Measurements from ENCODE around the gene LRP1B.
"Not testable (repeated sequence)": the region's sequence is repeated elsewhere in the genome, so short reads cannot be mapped to it uniquely, and the experiment has no call there.

The LRP1B gene

DNA sequence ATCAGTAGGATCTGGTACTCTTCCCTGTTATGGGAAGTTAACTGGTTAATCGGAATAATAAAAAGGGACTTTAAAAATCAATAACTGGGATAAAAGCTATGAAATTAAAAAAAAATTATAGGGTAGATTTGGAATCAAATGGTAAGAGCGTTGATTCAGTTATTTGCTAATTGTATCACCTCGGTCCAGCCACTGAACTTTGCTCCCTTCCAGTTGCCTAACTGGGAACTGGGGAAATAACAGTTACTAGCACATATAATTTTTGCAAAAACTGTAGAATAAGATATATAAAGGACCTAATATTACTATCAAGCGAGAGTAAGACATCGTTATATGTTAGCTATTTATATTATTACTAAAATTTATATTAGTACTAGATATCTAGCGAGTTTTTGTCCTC, 302.1 kb downstream of the LRP1B start:
- no peak overlapping the region for H3K4me2 ChIP-seq
- no peaks in the 10 kb centered on the region for H3K79me2 ChIP-seq (ENCODE audit: insufficient read depth, low read depth)
- H3K27ac ChIP-seq = no peak overlapping the region
- no peaks in the 10 kb centered on the region for H3K4me1 ChIP-seq (ENCODE audit: low read depth, poor library complexity, severe bottlenecking)
- H3K4me3 ChIP-seq (IDR thresholded peaks at IDR 0.05; ENCODE audit: insufficient read depth, low read depth, low read length) = no peak overlapping the region
- TF ChIP-seq, protein P1, sequence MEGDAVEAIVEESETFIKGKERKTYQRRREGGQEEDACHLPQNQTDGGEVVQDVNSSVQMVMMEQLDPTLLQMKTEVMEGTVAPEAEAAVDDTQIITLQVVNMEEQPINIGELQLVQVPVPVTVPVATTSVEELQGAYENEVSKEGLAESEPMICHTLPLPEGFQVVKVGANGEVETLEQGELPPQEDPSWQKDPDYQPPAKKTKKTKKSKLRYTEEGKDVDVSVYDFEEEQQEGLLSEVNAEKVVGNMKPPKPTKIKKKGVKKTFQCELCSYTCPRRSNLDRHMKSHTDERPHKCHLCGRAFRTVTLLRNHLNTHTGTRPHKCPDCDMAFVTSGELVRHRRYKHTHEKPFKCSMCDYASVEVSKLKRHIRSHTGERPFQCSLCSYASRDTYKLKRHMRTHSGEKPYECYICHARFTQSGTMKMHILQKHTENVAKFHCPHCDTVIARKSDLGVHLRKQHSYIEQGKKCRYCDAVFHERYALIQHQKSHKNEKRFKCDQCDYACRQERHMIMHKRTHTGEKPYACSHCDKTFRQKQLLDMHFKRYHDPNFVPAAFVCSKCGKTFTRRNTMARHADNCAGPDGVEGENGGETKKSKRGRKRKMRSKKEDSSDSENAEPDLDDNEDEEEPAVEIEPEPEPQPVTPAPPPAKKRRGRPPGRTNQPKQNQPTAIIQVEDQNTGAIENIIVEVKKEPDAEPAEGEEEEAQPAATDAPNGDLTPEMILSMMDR (conservative IDR thresholded peaks at IDR 0.05; ENCODE audit: low read depth, low read length) = no peak
- H2AFZ ChIP-seq (ENCODE audit: low read depth) = no peak overlapping the region
- H3K36me3 ChIP-seq (ENCODE audit: insufficient read depth) = no peaks in the 10 kb centered on the region
- H4K20me1 ChIP-seq (ENCODE audit: insufficient read depth) = no peaks in the 10 kb centered on the region
- H3K9ac ChIP-seq = no peak overlapping the region
- H3K27me3 ChIP-seq (ENCODE audit: insufficient read depth, low read depth) = no peaks in the 10 kb centered on the region

DNA sequence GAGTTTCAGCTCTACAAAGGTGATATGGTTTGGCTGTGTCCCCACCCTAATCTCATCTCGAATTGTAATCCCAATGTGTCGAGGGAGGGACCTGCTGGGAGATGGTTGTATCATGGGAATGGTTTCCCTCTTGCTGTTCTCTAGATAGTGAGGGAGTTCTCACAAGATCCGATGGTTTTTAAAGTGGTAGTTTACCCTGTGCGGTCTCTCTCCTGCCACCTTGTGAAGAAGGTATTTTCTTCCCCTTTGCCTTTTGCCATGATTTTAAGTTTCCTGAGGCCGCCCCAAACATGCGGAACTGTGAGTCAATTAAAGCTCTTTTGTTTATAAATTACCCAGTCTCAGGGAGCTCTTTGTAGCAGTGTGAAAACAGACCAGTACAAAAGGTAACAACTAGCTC, 306.0 kb downstream of the LRP1B start:
- no peaks in the 10 kb centered on the region for H3K4me1 ChIP-seq (ENCODE audit: low read depth, poor library complexity, severe bottlenecking)
- no peak overlapping the region for H3K4me3 ChIP-seq (IDR thresholded peaks at IDR 0.05; ENCODE audit: insufficient read depth, low read depth, low read length)
- H3K4me2 ChIP-seq = no peak overlapping the region
- H3K79me2 ChIP-seq (ENCODE audit: insufficient read depth, low read depth) = no peaks in the 10 kb centered on the region
- H3K36me3 ChIP-seq (ENCODE audit: insufficient read depth) = no peaks in the 10 kb centered on the region
- H3K27ac ChIP-seq = no peak overlapping the region
- no peaks in the 10 kb centered on the region for H4K20me1 ChIP-seq (ENCODE audit: insufficient read depth)
- no peaks in the 10 kb centered on the region for H3K27me3 ChIP-seq (ENCODE audit: insufficient read depth, low read depth)
- TF ChIP-seq, protein P1 (conservative IDR thresholded peaks at IDR 0.05; ENCODE audit: low read depth, low read length) = no peak
- no peak overlapping the region for H2AFZ ChIP-seq (ENCODE audit: low read depth)
- H3K9ac ChIP-seq = no peak overlapping the region

DNA sequence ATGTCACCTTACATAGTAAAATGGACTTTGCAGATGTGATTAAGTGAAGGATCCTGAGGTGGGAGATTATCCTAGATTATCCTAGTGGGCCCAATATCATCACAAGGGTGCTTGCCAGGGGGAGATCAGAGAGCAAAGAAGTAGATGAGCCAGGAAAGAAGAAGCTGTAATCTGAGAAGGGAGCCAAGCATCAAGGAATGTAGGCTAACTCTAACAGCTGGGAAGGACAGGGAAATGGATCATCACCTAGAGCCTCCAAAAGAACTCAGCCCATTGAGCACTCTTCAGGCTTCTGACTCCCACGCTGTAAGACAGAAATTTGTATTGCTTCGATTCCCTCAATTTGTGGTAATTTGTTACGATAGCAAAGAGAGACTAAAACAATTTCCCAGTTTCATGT, 309.9 kb downstream of the LRP1B start:
- H3K9ac ChIP-seq = no peak overlapping the region
- H3K79me2 ChIP-seq (ENCODE audit: insufficient read depth, low read depth) = no peaks in the 10 kb centered on the region
- no peaks in the 10 kb centered on the region for H3K27me3 ChIP-seq (ENCODE audit: insufficient read depth, low read depth)
- TF ChIP-seq, protein P1 (conservative IDR thresholded peaks at IDR 0.05; ENCODE audit: low read depth, low read length) = no peak
- H3K36me3 ChIP-seq (ENCODE audit: insufficient read depth) = no peaks in the 10 kb centered on the region
- no peak overlapping the region for H3K4me3 ChIP-seq (IDR thresholded peaks at IDR 0.05; ENCODE audit: insufficient read depth, low read depth, low read length)
- no peaks in the 10 kb centered on the region for H4K20me1 ChIP-seq (ENCODE audit: insufficient read depth)
- no peak overlapping the region for H3K27ac ChIP-seq
- H3K4me2 ChIP-seq = no peak overlapping the region
- H3K4me1 ChIP-seq (ENCODE audit: low read depth, poor library complexity, severe bottlenecking) = no peaks in the 10 kb centered on the region
- H2AFZ ChIP-seq (ENCODE audit: low read depth) = no peak overlapping the region

DNA sequence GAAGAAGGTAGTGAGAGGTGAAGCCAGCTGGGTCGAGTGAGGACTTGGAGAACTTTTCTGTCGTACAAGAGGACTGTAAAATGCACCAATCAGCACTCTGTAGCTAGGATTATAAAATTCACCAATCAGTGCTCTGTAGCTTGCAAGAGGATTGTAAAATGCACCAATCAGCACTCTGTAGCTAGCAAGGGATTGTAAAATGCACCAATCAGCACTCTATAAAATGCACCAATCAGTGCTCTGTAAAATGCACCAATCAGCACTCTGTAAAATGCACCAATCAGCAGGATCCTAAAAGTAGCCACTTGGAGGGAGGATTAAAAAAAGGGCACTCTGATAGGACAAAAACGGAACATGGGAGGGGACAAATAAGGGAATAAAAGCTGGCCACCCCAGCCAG, 315.5 kb downstream of the LRP1B start:
- H2AFZ ChIP-seq (ENCODE audit: low read depth); H3K27me3 ChIP-seq (ENCODE audit: insufficient read depth, low read depth); H4K20me1 ChIP-seq (ENCODE audit: insufficient read depth); H3K36me3 ChIP-seq (ENCODE audit: insufficient read depth); H3K4me3 ChIP-seq (IDR thresholded peaks at IDR 0.05; ENCODE audit: insufficient read depth, low read depth, low read length); H3K79me2 ChIP-seq (ENCODE audit: insufficient read depth, low read depth); H3K4me1 ChIP-seq (ENCODE audit: low read depth, poor library complexity, severe bottlenecking); H3K9ac ChIP-seq; H3K4me2 ChIP-seq; H3K27ac ChIP-seq: not testable (repeated sequence)

DNA sequence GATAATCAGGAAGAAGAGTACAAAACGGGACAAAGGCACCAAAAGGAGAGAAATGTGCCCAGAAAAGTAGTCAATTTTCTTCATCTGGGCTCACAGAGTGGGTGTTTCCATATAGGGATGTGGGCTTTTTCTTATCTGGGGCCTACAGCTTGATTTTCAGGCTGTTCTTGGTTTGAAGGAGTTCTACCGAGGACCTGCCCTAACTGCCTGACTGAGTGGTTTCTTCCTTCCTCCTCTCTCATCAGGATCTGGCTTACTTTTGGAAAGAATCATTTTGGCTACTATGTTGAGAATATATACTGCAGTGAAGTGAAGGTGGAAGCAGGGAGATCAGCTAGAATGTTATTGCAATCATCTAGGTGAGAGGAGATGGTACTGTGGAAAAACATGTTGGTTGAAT, 316.7 kb downstream of the LRP1B start:
- Histone ChIP-seq H3K27ac (no peak overlapping the region), H3K27me3 (ENCODE audit: insufficient read depth, low read depth) (no peaks in the 10 kb centered on the region), H3K36me3 (ENCODE audit: insufficient read depth) (no peaks in the 10 kb centered on the region), H3K79me2 (ENCODE audit: insufficient read depth, low read depth) (no peaks in the 10 kb centered on the region), H3K9ac (no peak overlapping the region), H3K4me2 (no peak overlapping the region), H3K4me3 (IDR thresholded peaks at IDR 0.05; ENCODE audit: insufficient read depth, low read depth, low read length) (no peak overlapping the region), H3K4me1 (ENCODE audit: low read depth, poor library complexity, severe bottlenecking) (no peaks in the 10 kb centered on the region), H4K20me1 (ENCODE audit: insufficient read depth) (no peaks in the 10 kb centered on the region), H2AFZ (ENCODE audit: low read depth) (no peak overlapping the region)
- TF ChIP-seq, protein P1 (conservative IDR thresholded peaks at IDR 0.05; ENCODE audit: low read depth, low read length) = no peak

Data from KMS-11 (cell line).